COLO829 (cell line): ENCODE results near the gene FGD5.
"Not testable (repeated sequence)": the region's sequence is repeated elsewhere in the genome, so short reads cannot be mapped to it uniquely, and the experiment has no call there.

Source experiments
- DNase-seq: peaks from one replicate; pipeline ENCODE4 v3.0.0; 2012; ENCODE audit warnings: low spot score

Gene FGD5

GRCh38 chr3:14804835-14805780 is 13.7 kb upstream of the FGD5 start:
- DNase-seq: no peak

DNA sequence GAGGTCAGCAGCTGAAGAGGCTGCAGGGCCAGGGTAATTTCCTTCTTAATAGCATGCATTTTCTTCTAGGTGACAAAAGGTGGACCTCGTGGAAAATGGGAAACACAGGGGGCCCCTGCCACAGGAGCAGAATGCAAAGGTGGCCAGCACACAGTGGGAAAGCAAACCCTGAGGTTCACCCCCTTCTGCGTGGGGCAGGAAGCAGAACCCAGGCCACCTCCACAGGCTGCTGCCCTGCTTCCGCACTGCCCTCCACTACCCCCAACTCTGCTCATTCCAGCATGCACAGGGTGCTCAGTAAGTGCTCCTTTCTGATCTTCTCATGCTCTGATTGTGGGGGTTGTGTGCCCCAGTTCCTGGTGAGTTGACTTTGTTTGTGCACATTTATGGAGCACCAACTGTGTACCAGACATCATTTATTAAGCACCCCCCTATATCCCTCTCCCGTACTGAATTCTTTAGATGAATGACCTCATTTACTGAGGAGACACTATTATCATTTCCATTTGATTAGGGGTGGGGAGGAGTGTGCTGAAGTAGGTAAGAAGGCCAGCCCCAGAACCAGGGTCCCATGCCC is 12.7 kb upstream of the FGD5 start:
- no peak for DNase-seq

DNA sequence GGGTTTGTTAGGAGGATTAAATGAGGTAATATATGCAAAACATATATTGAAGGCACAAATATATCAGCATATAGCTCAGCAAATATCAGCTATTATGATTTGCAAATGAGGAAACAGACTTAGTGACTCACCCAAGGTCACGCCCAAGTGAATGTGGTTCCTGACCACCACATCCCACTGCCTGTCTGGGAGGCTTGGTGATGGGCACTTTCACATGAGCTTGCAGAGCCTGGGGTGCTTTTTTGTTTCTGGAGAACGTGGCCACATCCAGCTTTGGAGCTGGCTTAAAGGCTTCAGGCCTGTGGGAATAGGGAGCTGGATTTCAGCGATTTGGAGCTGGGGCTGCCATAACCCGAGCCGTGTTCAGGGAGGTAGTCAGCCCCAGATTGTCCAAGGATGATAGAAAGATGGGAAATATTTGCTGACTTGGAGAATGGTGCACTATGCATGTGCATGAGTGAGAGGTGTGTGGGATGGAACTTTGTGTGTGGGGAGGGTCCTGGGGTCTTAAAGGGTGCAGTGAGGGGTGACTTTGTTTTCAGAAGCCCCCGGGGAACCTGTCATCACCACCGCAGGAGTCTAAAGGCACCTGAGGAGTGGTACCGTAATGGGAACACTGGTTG is 12.0 kb upstream of the FGD5 start:
- no peak for DNase-seq

- no peak for DNase-seq
These were observed 10.7 kb upstream of the FGD5 start for GRCh38 chr3:14808025-14808424.

- no peak for DNase-seq
These were observed 10.1 kb upstream of the FGD5 start for GRCh38 chr3:14808502-14809266.

DNA sequence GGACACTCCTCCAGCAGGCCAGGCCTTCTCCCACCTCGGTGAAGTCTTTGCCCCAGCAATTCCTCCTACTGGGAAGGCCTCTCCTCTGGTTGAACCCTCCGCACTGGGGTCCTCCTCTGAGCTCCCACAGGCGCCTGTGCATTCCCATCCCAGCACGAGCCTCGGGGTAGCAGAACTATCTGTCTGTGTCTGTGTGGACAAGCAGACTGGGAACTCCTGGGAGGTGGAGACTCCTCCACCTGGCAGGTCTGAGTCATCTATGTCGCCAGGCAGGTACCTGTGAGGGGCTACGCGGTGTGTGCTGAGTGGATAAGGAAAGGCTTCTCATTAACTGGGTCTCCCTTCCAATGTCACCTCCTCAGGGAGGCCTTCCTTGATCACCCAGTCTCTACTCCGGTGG is 9.2 kb upstream of the FGD5 start:
- not testable (repeated sequence) for DNase-seq

DNA sequence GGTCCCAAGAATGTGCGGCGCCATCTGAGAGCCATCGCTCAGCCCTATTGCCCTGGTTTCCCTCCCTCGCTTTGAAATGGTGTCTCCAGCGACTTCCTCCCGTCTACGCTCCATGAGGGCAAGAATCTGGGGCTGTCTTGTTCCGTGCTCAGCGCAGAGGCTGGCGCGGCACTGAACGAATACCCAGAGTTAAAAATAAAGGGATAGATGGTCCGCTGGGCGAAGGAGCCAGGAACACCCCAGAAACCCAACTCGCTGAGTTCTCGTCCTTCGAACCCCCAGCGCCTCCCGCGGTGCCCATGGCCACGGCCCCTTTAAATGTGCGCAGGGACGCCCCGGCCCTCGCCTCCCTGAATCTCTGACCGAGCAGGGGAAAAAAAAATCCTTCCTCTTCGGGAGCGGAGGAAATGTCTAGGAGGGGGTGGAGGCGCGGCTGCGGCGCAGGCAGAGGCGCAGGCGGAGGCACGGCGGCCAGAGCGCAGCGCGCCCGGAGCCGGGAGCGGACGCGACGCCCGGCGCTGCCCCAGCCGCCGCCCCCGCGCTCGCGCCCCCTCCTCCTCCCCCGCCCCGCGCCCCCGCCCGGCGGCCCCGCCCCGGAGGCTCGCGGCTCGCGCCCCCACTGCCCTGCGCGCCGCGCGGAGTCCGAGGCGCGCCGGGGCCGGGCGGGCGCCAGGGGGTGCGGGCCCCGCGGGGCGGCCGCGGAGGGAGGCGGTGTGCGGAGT is 8.5 kb upstream of the FGD5 start:
- DNase-seq: no peak

DNA sequence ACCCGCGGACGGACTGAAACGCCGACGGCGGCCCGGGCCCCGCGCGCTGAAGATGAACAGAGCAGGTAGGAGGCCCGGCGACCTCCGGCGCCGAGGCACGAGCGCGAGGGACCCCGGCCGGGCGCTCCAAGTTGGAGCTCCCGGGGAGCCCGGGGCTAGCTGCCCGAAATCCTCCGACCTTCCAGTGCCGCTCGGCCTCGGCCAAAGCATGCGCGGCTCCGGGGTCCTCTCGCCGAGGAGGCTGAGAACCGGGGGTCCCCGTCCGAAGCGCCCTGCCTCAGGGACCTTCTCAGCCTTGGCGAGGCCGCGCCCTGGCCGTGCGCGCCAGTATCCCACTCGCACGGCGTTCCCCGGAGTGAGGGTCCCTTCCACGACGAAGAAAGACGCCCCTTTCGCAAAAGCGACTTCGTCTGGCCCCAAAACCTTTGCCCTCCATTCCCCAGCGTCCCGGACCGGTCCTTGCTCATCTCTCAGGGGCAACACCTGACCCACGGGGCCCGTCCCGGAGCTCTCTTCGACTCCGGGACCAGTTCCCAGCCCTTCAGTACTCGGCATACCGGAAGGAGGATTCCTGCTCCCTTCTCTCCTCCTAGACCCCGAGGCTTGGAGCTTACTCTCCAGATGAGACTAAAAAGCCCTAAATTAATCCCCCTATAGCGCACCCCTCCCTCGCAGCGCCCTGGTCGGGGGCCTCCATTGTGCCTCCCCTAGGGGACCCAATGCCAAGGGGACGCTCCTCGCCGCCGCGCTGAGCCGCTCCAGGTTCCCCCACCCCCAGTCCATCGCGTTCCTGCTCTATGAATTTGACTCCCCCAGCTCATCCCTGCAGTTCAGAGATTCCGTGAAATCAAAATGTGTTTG is 7.7 kb upstream of the FGD5 start:
- DNase-seq: no peak

DNA sequence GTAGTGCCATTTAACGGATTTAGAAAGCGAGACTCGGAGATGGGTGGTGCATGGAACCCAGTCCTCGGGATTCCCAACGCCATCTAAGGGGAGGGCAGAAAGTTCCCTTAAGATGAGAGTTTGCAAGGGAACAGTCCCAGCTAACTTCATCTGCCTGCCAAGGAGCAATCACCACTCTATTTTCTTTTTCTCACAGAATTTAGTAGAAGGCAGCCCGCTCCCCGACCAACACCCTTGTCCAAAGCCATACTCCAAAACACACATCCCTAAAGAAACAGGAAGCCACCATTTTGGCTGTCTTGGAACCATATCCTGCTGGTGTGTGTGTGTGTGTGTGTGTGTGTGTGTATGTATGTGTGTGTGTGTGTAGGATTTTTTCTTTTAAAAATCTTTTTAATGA is 7.1 kb upstream of the FGD5 start:
- no peak for DNase-seq

DNA sequence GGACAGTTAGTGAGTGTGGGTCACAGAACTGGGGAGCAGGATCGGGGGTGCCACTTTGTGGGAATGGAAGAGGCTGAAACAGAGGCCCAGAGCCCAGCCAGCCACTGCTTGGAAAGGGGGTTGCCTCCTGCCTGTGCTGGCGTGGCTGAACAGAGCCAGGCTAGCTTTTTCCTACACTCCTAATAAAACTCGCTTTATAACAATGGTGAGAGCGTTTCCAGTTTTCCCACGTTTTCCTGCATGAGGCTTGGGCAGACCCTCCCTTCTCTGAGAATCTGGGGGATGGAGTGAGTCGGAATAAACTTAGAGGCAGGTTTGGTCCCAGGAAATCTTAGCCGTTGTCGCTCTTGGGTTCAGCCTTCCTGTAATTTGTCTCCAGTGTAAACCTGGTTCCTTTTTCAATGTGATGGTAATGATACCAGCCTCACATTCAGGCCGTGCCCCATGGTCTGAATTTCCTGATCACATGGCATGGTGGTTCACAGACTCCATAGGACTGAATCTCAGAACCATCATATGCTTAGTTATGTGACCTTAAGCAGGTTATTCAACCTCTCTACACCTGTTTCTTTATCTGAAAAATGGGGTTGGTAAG is 6.5 kb upstream of the FGD5 start:
- DNase-seq: no peak

DNA sequence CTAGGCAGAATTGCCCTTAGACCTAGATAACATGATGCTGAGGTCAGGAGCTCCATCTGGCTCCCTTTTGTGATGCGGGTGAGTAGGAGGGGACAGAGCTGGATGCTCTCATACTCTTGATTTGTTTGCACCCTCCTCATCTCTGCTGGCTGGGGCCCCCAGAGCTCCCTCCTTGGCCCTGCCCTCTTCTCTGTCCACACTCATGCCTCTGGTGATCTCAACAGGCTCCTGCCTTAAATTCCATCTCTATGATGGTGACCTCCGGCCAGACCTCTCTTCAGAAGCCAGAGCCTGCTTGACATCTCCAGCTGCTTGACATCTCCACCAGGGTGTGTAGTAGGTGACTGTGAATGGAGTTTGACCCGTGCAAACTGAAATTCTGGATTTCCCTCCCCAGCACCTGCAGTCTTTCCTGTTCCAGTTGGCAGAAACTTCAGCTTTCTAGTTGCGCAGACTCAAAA is 4.3 kb upstream of the FGD5 start:
- no peak for DNase-seq

DNA sequence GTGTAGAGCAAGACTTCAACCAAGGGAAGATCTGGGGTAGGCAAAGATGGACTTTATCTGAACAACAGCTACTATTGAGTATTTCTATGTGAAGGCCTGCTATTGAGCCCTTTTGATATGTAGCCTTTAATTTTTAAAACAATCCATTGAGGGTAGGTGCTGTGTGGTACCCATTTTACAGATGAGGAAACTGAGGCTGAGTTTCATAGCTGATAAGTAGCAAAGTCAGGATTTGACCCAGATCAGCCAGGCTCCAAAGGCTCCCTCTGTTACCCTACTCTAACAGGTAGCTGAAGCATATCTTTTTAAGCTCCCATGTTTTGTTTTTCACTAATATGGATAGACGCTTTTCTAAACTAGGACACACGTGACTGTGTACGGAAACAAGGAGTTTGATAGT is 2.4 kb upstream of the FGD5 start:
- DNase-seq: no peak

DNA sequence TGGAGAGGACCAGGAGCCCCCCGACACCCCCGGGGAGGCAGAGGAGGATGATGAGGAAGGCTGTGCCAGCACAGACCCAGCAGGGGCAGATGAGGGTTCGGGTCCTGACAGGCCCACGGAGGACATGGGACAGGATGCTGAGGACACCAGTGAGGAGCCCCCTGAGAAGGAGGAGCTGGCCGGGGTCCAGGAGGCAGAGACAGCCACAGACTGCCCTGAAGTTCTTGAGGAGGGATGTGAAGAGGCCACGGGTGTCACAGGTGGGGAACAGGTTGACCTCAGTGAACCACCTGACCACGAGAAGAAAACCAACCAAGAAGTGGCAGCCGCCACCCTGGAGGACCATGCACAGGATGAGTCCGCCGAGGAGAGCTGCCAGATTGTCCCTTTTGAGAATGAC is 909 bp downstream of the FGD5 start:
- no peak for DNase-seq

- DNase-seq: no peak
These were observed 1.4 kb downstream of the FGD5 start for GRCh38 chr3:14820156-14820555.

DNA sequence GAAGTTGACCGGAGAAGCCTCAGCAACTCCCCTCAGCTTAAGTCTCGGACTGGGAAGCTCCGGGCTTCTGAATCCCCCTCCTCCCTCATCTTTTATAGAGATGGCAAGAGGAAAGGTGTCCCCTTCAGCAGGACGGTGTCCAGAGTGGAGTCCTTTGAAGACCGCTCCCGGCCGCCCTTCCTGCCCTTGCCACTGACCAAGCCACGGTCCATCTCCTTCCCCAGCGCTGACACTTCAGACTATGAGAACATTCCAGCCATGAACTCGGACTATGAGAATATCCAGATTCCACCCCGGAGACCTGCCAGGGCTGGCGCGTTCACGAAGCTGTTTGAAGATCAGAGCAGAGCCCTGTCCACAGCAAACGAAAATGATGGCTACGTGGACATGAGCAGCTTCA is 2.4 kb downstream of the FGD5 start:
- no peak for DNase-seq

- no peak for DNase-seq
These were observed 3.4 kb downstream of the FGD5 start for GRCh38 chr3:14822134-14822533.

- no peak for DNase-seq
These were observed 4.1 kb downstream of the FGD5 start for GRCh38 chr3:14822670-14823390.

DNA sequence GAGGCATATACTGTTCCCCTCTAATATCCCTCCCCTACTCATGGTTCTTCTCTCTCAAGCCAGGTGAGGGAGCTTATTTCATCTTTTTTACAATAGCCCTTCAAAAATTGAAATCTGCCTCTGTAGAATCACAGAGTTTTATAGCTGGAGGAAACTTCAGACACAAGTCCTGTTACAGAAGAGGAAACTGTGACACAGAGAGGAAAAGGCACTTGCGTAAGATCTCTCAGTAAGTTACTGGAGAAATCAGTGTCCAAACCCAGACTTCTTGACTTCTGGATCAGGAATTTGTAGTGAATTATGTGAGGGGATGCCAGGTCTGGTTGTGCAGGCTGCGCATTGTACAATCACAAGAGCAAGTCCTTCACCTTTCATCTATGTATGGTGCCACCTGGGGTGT is 4.6 kb downstream of the FGD5 start:
- no peak for DNase-seq

- no peak for DNase-seq
These were observed 5.3 kb downstream of the FGD5 start for GRCh38 chr3:14823910-14824629.
